ENCODE results near the gene CACNA1C. TPM values are rescaled to one million over a fixed set of nuclear protein-coding genes. Genes with fewer than 3 reads are reported as not detected.

Gene CACNA1C
- total and polyA plus RNA-seq, 2 of the 4 experiments (the other 2 are of a cell fraction) = 1.6 to 2.6 TPM

DNA sequence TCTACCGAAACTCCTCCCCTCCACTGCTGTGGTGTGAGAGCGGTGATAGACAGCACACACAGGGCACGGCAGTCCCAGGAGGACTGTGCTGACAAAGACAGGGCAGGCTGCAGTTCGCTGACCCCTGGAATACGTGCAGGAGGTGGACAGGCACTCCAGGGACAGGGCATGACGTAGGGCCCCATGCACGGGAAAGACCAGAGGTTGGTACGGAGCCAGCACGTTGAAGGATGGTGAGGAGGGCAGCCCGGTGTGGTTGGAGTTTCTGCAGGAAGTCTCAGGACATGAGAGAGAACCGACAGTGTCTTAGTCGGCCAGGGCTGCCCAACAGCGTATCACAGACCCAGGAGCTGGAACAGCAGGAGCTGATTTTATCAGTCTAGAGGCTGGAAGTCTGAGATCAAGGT is 487.8 kb downstream of the CACNA1C start:
- Histone ChIP-seq H2AFZ (replicated peaks; ENCODE audit: low read length, poor library complexity) (no peak overlapping the region), H4K20me1 (ENCODE audit: insufficient read depth, low read length) (no peaks in the 10 kb centered on the region), H2AK5ac (ENCODE audit: low read depth, low read length) (no peak overlapping the region), H4K5ac (ENCODE audit: low read depth, low read length) (no peak overlapping the region), H2BK120ac (ENCODE audit: low read depth, low read length) (no peak overlapping the region), H3K9me1 (ENCODE audit: insufficient read depth, low read length) (no peaks in the 10 kb centered on the region), H3K18ac (ENCODE audit: low read depth, low read length) (no peak overlapping the region), H3K9ac (ENCODE audit: low read depth, low read length) (no peak overlapping the region), H3K79me1 (ENCODE audit: low read depth in 1 of 2, low read length in 2 of 2) (no peaks in the 10 kb centered on the region), H3K56ac (ENCODE audit: extremely low read depth, insufficient read depth, low read length) (no peak overlapping the region), H3K27ac (ENCODE audit: insufficient read depth, low read length) (no peak overlapping the region), H3K36me3 (ENCODE audit: control insufficient read depth, insufficient read depth, low read length) (peaks cover 9% of the 10 kb centered on the region), H3K4ac (ENCODE audit: low read depth, low read length) (no peak overlapping the region), H4K8ac (ENCODE audit: low read depth in 2 of 2, low read length in 2 of 2) (no peak overlapping the region), H4K91ac (ENCODE audit: insufficient read depth, low read depth, low read length) (no peak overlapping the region), H2BK5ac (ENCODE audit: low read depth, low read length, poor library complexity, severe bottlenecking) (no peak overlapping the region), H3K27me3 (ENCODE audit: control insufficient read depth, insufficient read depth, low read length) (no peaks in the 10 kb centered on the region), H2BK20ac (ENCODE audit: low read depth, low read length) (no peak overlapping the region), H3K4me2 (ENCODE audit: low read depth, low read length) (no peak overlapping the region), H2BK15ac (ENCODE audit: low read depth, low read length) (no peak overlapping the region), H3K9me3 (ENCODE audit: control insufficient read depth, insufficient read depth, low read length) (no peaks in the 10 kb centered on the region), H3K4me1 (ENCODE audit: control insufficient read depth, insufficient read depth, low read length) (no peaks in the 10 kb centered on the region), H3K4me3 (ENCODE audit: insufficient read depth, low read depth, low read length) (no peak overlapping the region), H3K14ac (replicated peaks; ENCODE audit: low read depth, low read length) (no peak overlapping the region), H3K23ac (ENCODE audit: low read depth, low read length) (no peak overlapping the region), H2AK9ac (replicated peaks; ENCODE audit: low read depth, low read length, poor library complexity) (no peak overlapping the region)
- in situ Hi-C loops (cut with MboI; ENCODE audit: low sequenced_read_pairs) (no loop called here), dilution Hi-C loops (cut with HindIII; ENCODE audit: low sequenced_read_pairs, unreplicated experiment) (no loop called here), intact Hi-C loops (cut with micrococcal nuclease) (no loop called here)
- DNase-seq = no peak
- WGBS, 2 experiments (ENCODE audit: extremely low coverage in 2 of 2, insufficient read length in 1 of 2) = 75% methylated on average over 10 of the region's 13 CpGs; no CpG with 5 or more reads in 1 of the 2 experiments
- CTCF ChIA-PET = no interaction called here
- ATAC-seq (ENCODE audit: low read depth) = no peak
- BruUV-seq (replicated peaks) = no TSS peak
- POLR2A ChIA-PET (ENCODE audit: unreplicated experiment) = no interaction called here
- no peak for TF ChIP-seq RFX5 (IDR thresholded peaks at IDR 0.05; ENCODE audit: low read depth, low read length)
- TF ChIP-seq, protein P1, sequence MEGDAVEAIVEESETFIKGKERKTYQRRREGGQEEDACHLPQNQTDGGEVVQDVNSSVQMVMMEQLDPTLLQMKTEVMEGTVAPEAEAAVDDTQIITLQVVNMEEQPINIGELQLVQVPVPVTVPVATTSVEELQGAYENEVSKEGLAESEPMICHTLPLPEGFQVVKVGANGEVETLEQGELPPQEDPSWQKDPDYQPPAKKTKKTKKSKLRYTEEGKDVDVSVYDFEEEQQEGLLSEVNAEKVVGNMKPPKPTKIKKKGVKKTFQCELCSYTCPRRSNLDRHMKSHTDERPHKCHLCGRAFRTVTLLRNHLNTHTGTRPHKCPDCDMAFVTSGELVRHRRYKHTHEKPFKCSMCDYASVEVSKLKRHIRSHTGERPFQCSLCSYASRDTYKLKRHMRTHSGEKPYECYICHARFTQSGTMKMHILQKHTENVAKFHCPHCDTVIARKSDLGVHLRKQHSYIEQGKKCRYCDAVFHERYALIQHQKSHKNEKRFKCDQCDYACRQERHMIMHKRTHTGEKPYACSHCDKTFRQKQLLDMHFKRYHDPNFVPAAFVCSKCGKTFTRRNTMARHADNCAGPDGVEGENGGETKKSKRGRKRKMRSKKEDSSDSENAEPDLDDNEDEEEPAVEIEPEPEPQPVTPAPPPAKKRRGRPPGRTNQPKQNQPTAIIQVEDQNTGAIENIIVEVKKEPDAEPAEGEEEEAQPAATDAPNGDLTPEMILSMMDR (conservative IDR thresholded peaks at IDR 0.05; ENCODE audit: low read depth, low read length) = no peak
- no peak for TF ChIP-seq CHD1 (IDR thresholded peaks at IDR 0.05; ENCODE audit: low read depth, low read length)
- no peak for TF ChIP-seq BHLHE40 (IDR thresholded peaks at IDR 0.05; ENCODE audit: low read depth, low read length)
- no peak for TF ChIP-seq CEBPB (IDR thresholded peaks at IDR 0.05; ENCODE audit: low read depth, low read length)
- TF ChIP-seq USF2 (IDR thresholded peaks at IDR 0.05; ENCODE audit: low read depth, low read length) = no peak
- no peak for TF ChIP-seq MAZ (IDR thresholded peaks at IDR 0.05; ENCODE audit: borderline replicate concordance, low read depth, low read length)
- no peak for TF ChIP-seq MXI1 (IDR thresholded peaks at IDR 0.05; ENCODE audit: borderline replicate concordance, low read depth, low read length)
- TF ChIP-seq SMC3 (IDR thresholded peaks at IDR 0.05; ENCODE audit: low read depth, low read length) = no peak
- TF ChIP-seq MAFK (IDR thresholded peaks at IDR 0.05; ENCODE audit: low read depth, low read length) = no peak
- TF ChIP-seq RAD21 (IDR thresholded peaks at IDR 0.05; ENCODE audit: low read length) = no peak
- TF ChIP-seq ELK1 (IDR thresholded peaks at IDR 0.05; ENCODE audit: borderline replicate concordance, low read depth, low read length) = no peak

Data from IMR-90 (cell line).